GM12875 (cell line): ENCODE measurements around the gene PPP1CA.

Experiments used
- H3K4me3 ChIP-seq: one replicate; pipeline ENCODE4 v1.5.1; 2011; ENCODE audit warnings: low read depth, low read length, control low read depth
- TF ChIP-seq, protein P1 (sequence below): IDR thresholded peaks from 2 replicates; pipeline ENCODE4 v1.5.1; 2011; ENCODE audit warnings: low read depth, mild to moderate bottlenecking, control low read depth, inconsistent platforms, low read length, moderate library complexity, borderline replicate concordance; ENCODE audit not compliant: insufficient read depth

Gene PPP1CA

DNA sequence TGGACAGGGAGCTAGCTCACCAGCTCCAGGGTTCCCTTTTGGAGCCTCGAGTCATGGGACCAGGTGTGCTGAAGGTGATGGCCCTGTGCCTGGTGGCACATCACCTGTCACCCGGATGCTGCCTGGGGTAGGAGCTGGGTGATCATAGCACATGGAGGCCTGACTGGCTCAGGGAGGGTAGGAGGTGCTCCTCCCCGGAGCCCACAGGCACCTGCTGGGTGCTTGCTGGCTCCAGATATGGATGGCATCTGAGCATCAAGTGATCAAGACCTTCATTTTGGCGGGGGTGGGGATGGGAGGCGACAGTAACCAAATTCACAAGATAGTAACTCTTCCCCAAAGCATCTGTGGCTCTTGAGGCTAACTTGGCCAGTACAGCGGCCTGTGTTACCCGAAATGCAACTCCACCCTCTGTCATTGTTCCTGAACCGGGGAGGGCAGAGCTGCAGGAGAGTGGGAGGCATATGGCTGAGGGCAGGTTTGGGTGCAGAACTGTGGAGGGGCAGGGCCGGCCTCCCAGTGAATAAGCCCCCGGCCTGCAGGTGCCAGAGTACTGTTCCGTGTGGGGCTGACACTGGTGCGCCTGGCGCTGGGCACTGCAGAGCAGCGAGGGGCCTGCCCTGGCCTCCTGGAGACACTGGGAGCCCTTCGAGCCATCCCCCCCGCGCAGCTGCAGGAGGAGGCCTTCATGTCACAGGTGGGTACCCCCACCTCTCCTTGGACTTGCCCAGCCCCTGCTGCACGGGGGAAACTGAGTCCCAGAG lies 7.0 kb upstream of the PPP1CA start:
- peak overlapping the region; percentile 34 for H3K4me3 ChIP-seq
- TF ChIP-seq, protein P1, sequence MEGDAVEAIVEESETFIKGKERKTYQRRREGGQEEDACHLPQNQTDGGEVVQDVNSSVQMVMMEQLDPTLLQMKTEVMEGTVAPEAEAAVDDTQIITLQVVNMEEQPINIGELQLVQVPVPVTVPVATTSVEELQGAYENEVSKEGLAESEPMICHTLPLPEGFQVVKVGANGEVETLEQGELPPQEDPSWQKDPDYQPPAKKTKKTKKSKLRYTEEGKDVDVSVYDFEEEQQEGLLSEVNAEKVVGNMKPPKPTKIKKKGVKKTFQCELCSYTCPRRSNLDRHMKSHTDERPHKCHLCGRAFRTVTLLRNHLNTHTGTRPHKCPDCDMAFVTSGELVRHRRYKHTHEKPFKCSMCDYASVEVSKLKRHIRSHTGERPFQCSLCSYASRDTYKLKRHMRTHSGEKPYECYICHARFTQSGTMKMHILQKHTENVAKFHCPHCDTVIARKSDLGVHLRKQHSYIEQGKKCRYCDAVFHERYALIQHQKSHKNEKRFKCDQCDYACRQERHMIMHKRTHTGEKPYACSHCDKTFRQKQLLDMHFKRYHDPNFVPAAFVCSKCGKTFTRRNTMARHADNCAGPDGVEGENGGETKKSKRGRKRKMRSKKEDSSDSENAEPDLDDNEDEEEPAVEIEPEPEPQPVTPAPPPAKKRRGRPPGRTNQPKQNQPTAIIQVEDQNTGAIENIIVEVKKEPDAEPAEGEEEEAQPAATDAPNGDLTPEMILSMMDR: no peak

DNA sequence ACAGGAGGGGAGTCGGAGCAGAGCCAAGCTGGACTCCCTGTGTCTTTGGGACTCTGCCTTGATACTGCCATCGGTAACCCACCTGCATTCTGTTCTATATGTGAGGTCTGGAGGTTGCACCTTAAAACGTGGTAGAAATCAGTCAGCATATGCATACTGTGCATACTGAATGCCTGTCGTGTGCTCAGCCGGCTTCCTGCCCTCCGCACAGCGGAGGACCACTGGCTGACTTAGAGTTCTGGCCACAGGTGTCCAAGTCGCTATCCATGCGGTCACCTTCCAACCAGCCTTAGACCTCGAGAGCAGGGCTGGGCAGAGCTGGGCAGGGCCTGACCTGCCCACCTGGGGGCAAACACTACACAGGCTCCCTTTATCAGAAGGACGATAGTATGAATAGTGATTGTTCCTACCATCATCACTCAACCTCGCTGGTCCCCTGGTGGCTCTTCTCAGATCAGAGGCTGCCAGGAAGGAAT lies 6.1 kb upstream of the PPP1CA start:
- H3K4me3 ChIP-seq: no peak overlapping the region
- TF ChIP-seq, protein P1: no peak

DNA sequence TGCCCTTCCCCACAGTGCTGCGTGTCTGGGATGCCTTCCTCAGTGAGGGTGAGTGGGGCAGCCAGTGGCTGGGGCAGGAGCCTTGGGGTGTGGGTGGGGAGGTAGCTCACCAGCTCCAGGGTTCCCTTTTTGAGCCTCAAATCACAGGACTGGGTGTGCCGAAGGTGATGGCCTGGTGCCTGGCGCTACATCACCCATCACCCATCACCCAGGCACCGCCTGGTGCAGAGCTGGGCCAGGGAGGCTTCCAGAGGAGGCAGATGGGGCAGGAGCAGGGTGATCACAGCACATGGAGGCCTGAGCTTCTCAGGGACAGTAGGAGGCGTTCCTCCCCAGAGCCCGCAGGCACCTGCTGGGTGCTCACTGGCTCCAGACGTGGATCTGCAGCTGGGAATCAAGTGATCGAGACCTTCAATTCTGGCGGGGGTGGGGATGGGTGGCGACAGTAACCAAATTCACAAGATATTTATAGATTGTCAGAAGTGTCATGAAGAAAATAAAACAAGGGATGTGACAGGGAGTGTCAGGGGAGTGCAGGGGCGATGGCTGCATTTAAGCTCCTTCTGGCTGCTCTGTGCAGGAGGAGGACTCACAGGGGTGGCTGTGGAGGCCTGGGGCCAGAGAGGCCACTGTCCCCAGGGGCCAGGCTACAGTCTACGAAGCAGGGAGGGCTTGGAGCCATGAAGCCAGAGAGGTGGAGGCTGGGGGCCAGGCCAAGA lies 5.5 kb upstream of the PPP1CA start:
- H3K4me3 ChIP-seq: no peak overlapping the region
- TF ChIP-seq, protein P1: no peak

DNA sequence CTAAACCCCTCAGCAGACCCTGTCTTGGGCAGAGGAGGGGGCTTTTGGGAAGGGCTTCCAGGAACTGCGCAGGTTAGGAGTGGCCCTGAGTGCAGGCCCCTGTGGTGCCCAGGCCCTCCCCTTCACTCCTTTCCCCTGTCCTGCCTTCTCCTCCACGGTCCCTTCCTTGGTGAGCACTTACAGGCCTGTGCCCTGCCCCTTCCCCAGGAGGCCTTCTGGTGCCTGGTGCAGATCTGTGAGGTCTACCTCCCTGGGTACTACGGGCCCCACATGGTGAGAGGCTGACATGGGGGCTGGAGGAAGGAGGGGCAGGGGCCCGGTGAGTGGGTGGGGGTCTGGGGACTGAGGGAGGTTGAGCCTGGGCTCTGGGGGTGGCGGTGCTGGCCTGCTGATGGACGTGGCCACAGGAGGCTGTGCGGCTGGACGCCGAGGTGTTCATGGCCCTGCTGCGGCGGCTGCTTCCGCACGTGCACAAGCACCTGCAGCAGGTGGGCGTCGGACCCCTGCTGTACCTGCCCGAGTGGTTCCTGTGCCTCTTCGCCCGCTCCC lies 4.8 kb upstream of the PPP1CA start:
- H3K4me3 ChIP-seq: no peak overlapping the region
- TF ChIP-seq, protein P1: no peak

DNA sequence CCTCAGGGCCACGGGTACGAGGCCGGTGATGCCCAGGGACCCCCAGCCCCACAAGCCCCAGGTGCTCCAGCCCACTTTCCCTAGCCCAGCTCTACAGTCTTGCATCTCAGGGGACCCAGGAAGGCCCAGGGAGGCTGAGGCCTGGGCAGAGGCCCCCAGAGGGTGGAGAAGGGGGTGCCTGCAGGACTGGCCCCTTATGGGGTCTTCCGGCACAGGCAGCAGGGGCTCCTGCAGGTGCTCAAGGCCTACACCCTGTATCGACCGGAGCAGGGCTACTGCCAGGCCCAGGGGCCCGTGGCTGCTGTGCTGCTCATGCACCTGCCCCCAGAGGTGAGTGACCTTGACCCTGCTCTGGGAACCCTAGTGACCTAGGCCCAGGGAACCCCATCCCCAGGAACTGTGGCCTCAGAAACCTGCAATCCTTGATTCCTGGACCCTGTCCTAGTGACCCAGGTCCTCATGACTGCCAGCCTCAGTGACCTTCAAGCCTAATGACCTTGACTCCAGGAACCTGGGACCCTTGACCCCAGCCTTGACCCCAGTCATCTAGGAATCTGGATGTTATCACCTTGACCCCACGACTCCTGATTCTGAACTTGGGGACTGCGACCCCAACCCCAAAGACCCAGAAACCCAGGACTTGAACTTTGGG lies 4.2 kb upstream of the PPP1CA start:
- H3K4me3 ChIP-seq: no peak overlapping the region
- TF ChIP-seq, protein P1: no peak

DNA sequence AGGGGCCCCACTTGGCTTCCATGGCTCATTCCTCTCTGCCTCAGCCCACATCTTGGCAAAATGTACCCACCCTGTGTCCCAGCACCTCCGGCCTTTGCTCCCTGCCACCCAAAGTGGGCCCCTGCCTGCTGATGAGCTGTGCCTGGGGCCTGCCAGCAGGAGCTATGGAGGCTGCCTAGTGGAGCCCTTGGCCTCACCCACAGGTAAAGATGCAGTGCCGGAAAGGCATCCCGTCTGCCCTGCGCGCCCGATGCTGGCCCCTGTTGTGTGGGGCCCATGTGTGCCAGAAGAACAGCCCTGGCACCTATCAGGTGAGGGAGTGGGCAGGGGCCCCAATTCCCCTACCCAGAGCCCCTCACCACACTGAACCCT lies 3.5 kb upstream of the PPP1CA start:
- peak overlapping the region; percentile 58 for H3K4me3 ChIP-seq
- TF ChIP-seq, protein P1: no peak
